ENCODE data around the gene TFAP2C.

- TF ChIP-seq POLR2AphosphoS5 (IDR thresholded peaks at IDR 0.05; ENCODE audit: low read depth) (no peak), CTCF (conservative IDR thresholded peaks at IDR 0.05; ENCODE audit: low read depth in 2 of 2) (no peak), EZH2 (IDR thresholded peaks at IDR 0.05; ENCODE audit: low read depth, unreplicated experiment) (no peak), REST (IDR thresholded peaks at IDR 0.05; ENCODE audit: unreplicated experiment) (no peak), STAT1 (IDR thresholded peaks at IDR 0.05; ENCODE audit: unreplicated experiment) (no peak), JUNB (IDR thresholded peaks at IDR 0.05; ENCODE audit: unreplicated experiment) (no peak), CREB1 (CRISPR knock-in tag; IDR thresholded peaks at IDR 0.05; ENCODE audit: low read depth) (no peak)
Measured at GRCh38 chr20:56581701-56582100, 47.4 kb upstream of the TFAP2C start.
